ENCODE results near the gene HACD4. TPM values are rescaled to one million over a fixed set of nuclear protein-coding genes. Genes with fewer than 3 reads are reported as not detected.

HACD4 gene
- 2.0 TPM for polyA plus RNA-seq (2013, experiment 1 of 2)
- polyA plus RNA-seq (2013, experiment 2 of 2): 1.9 TPM

GRCh38 chr9:21031091-21031807, at the start of gene HACD4:
HACD4 (minus strand) TSS chr9:21031640; CDS start chr9:21031590, 50 bp downstream.
- 18 to 23% methylated on average over 19 to 26 of the region's 46 CpGs for WGBS, 2 experiments (ENCODE audit: insufficient coverage in 2 of 2)
- H3K27ac ChIP-seq (ENCODE audit: low read depth, low read length, severe bottlenecking): no peak within 1 kb of the TSS
- no peaks in the 10 kb centered on the region for H3K36me3 ChIP-seq (ENCODE audit: control insufficient read depth, insufficient read depth, low read length)
- no peaks in the 10 kb centered on the region for H3K9me3 ChIP-seq (ENCODE audit: control insufficient read depth, low read length)
- no peaks in the 10 kb centered on the region for H3K4me1 ChIP-seq (ENCODE audit: control insufficient read depth, insufficient read depth, low read length, poor library complexity, severe bottlenecking)
- H3K4me3 ChIP-seq (ENCODE audit: extremely low read depth, insufficient read depth, low read length, poor library complexity, severe bottlenecking): peak within 1 kb of the TSS; percentile 42

DNA sequence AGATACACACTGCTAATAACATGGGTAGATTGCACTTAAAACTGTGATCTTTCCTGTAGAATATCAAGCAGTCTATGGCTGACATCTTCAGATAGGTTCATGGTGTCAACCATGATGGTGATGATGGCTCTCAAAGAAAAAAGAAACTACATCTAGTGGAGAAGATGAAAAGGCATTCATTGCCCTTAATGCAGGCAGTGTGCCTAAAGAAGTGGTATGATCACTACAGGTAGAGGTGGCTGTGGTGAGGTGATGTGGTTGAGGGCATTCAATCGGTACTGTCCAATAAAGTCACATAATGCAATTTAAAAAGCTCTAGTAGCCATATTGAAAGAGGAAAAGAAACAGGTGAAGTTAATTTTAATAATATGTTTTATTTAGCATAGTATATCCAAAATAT, 49.4 kb upstream of the HACD4 start:
- Histone ChIP-seq H3K27ac (ENCODE audit: low read depth, low read length, severe bottlenecking) (no peak overlapping the region), H3K36me3 (ENCODE audit: control insufficient read depth, insufficient read depth, low read length) (no peaks in the 10 kb centered on the region), H3K4me1 (ENCODE audit: control insufficient read depth, insufficient read depth, low read length, poor library complexity, severe bottlenecking) (peaks cover 1% of the 10 kb centered on the region), H3K4me3 (ENCODE audit: extremely low read depth, insufficient read depth, low read length, poor library complexity, severe bottlenecking) (no peak overlapping the region), H3K9me3 (ENCODE audit: control insufficient read depth, low read length) (no peaks in the 10 kb centered on the region)
- WGBS, 2 experiments (ENCODE audit: insufficient coverage in 2 of 2): no CpG with 5 or more reads among the region's 1 CpG

DNA sequence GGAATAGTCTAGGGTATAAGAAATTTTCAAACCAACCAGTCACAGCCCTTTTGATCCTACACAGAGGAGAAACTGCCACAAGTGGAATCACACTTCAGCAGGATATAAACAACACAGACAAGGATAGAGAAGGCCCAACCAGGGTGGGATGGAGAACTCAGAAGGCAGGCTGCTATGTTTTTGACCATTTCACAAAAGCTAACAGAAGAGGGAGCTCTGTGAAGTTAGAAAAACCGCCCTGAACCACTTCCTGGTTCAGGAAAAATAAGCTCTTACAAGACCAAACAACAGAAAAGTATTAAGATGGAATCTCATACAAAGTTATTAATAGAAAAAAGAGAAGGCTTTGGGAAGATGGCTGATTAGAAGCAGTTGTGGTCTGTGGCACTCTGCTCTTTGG, 47.3 kb upstream of the HACD4 start:
- no peaks in the 10 kb centered on the region for H3K9me3 ChIP-seq (ENCODE audit: control insufficient read depth, low read length)
- H3K36me3 ChIP-seq (ENCODE audit: control insufficient read depth, insufficient read depth, low read length): no peaks in the 10 kb centered on the region
- no peak overlapping the region for H3K27ac ChIP-seq (ENCODE audit: low read depth, low read length, severe bottlenecking)
- peaks cover 6% of the 10 kb centered on the region for H3K4me1 ChIP-seq (ENCODE audit: control insufficient read depth, insufficient read depth, low read length, poor library complexity, severe bottlenecking)
- no peak overlapping the region for H3K4me3 ChIP-seq (ENCODE audit: extremely low read depth, insufficient read depth, low read length, poor library complexity, severe bottlenecking)
- WGBS, 2 experiments (ENCODE audit: insufficient coverage in 2 of 2): no CpG with 5 or more reads among the region's 1 CpG

GRCh38 chr9:21077781-21078180, 46.3 kb upstream of the HACD4 start, which contains the start of gene IFNB1:
IFNB1 (minus strand) TSS chr9:21077942; CDS start chr9:21077869, 73 bp downstream.
- Histone ChIP-seq H3K36me3 (ENCODE audit: control insufficient read depth, insufficient read depth, low read length) (no peaks in the 10 kb centered on the region), H3K4me1 (ENCODE audit: control insufficient read depth, insufficient read depth, low read length, poor library complexity, severe bottlenecking) (peaks cover 6% of the 10 kb centered on the region), H3K27ac (ENCODE audit: low read depth, low read length, severe bottlenecking) (no peak within 1 kb of the TSS), H3K9me3 (ENCODE audit: control insufficient read depth, low read length) (no peaks in the 10 kb centered on the region), H3K4me3 (ENCODE audit: extremely low read depth, insufficient read depth, low read length, poor library complexity, severe bottlenecking) (no peak within 1 kb of the TSS)
- 83 to 89% methylated on average over 2 to 3 of the region's 3 CpGs for WGBS, 2 experiments (ENCODE audit: insufficient coverage in 2 of 2)

- H3K27ac ChIP-seq (ENCODE audit: low read depth, low read length, severe bottlenecking): no peak overlapping the region
- H3K4me3 ChIP-seq (ENCODE audit: extremely low read depth, insufficient read depth, low read length, poor library complexity, severe bottlenecking): no peak overlapping the region
- no peaks in the 10 kb centered on the region for H3K9me3 ChIP-seq (ENCODE audit: control insufficient read depth, low read length)
- H3K4me1 ChIP-seq (ENCODE audit: control insufficient read depth, insufficient read depth, low read length, poor library complexity, severe bottlenecking): peaks cover 6% of the 10 kb centered on the region
- 20 to 72% methylated on average over 1 to 2 of the region's 3 CpGs for WGBS, 2 experiments (ENCODE audit: insufficient coverage in 2 of 2)
- H3K36me3 ChIP-seq (ENCODE audit: control insufficient read depth, insufficient read depth, low read length): no peaks in the 10 kb centered on the region
These were observed 44.0 kb upstream of the HACD4 start for GRCh38 chr9:21075484-21075883.

DNA sequence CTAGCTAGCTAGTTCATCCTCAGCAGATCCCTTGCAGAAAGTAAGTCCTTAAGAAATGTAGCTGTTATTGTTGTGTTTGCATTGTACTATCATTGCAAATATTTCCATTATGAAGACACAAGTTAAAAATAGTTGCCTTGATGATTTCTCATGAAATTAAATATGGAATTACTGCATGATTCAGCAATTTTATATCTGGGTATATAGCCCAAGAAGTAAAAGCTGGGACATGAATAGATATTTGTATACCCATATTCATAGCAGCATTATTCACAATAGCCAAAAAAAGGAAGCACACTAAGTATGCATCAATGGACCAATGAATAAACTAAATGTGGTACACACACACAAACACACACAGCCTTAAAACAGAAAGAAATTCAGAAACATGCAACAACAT, 39.5 kb upstream of the HACD4 start:
- Histone ChIP-seq H3K4me3 (ENCODE audit: extremely low read depth, insufficient read depth, low read length, poor library complexity, severe bottlenecking) (no peak overlapping the region), H3K36me3 (ENCODE audit: control insufficient read depth, insufficient read depth, low read length) (no peaks in the 10 kb centered on the region), H3K27ac (ENCODE audit: low read depth, low read length, severe bottlenecking) (no peak overlapping the region), H3K4me1 (ENCODE audit: control insufficient read depth, insufficient read depth, low read length, poor library complexity, severe bottlenecking) (peaks cover 13% of the 10 kb centered on the region), H3K9me3 (ENCODE audit: control insufficient read depth, low read length) (no peaks in the 10 kb centered on the region)

GRCh38 chr9:21070171-21070571, 38.7 kb upstream of the HACD4 start:
- Histone ChIP-seq H3K4me3 (ENCODE audit: extremely low read depth, insufficient read depth, low read length, poor library complexity, severe bottlenecking) (no peak overlapping the region), H3K4me1 (ENCODE audit: control insufficient read depth, insufficient read depth, low read length, poor library complexity, severe bottlenecking) (peaks cover 8% of the 10 kb centered on the region), H3K9me3 (ENCODE audit: control insufficient read depth, low read length) (no peaks in the 10 kb centered on the region), H3K36me3 (ENCODE audit: control insufficient read depth, insufficient read depth, low read length) (no peaks in the 10 kb centered on the region), H3K27ac (ENCODE audit: low read depth, low read length, severe bottlenecking) (peak overlapping the region; percentile 61)
- 51 to 57% methylated on average over 4 of the region's 4 CpGs for WGBS, 2 experiments (ENCODE audit: insufficient coverage in 2 of 2)

GRCh38 chr9:21060919-21061561, 29.6 kb upstream of the HACD4 start:
- Histone ChIP-seq H3K4me3 (ENCODE audit: extremely low read depth, insufficient read depth, low read length, poor library complexity, severe bottlenecking) (no peak overlapping the region), H3K27ac (ENCODE audit: low read depth, low read length, severe bottlenecking) (no peak overlapping the region), H3K4me1 (ENCODE audit: control insufficient read depth, insufficient read depth, low read length, poor library complexity, severe bottlenecking) (no peaks in the 10 kb centered on the region), H3K36me3 (ENCODE audit: control insufficient read depth, insufficient read depth, low read length) (no peaks in the 10 kb centered on the region), H3K9me3 (ENCODE audit: control insufficient read depth, low read length) (no peaks in the 10 kb centered on the region)
- WGBS, 2 experiments (ENCODE audit: insufficient coverage in 2 of 2): 85 to 91% methylated on average over 1 to 2 of the region's 2 CpGs

DNA sequence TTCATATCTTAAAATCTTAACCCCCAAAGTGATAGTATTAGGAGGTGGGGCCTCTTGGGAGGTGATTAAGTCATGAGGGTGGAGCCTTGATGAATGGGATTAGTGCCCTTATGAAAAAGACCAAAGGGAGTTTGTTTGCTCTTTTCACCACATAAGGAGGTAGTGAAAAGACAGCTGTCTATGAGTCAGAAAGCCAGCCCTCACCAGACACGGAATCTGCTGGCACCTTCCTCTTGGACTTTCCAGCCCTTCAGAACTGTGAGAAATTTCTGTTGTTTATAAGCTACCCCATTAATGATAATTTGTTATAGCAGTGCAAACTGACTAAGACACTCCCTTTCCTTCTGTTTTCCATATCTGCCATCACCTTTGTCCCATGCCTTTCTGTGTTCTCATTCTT, 25.5 kb upstream of the HACD4 start:
- Histone ChIP-seq H3K4me3 (ENCODE audit: extremely low read depth, insufficient read depth, low read length, poor library complexity, severe bottlenecking) (no peak overlapping the region), H3K4me1 (ENCODE audit: control insufficient read depth, insufficient read depth, low read length, poor library complexity, severe bottlenecking) (no peaks in the 10 kb centered on the region), H3K9me3 (ENCODE audit: control insufficient read depth, low read length) (no peaks in the 10 kb centered on the region), H3K27ac (ENCODE audit: low read depth, low read length, severe bottlenecking) (no peak overlapping the region), H3K36me3 (ENCODE audit: control insufficient read depth, insufficient read depth, low read length) (no peaks in the 10 kb centered on the region)
- WGBS, 2 experiments (ENCODE audit: insufficient coverage in 2 of 2): 67 to 100% methylated on average over 1 of the region's 1 CpG

DNA sequence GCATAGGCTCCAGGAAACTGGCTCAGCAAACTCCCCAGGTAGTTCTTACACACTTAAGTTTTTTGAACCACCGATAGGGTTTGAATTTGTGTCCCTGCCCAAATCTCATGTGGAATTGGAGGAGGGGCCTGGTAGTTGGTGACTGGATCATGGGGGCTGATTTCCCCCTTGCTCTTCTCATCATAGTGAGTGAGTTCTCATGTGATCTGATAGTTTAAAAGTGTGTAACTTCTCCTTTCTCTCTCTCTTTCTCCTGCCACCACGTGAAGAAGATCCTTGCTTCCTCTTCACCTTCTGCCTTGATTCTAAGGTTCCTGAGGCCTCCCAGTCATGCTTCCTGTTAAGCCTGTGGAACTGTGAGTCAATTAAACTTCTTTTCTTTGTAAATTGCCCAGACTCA, 22.4 kb upstream of the HACD4 start:
- Histone ChIP-seq H3K9me3 (ENCODE audit: control insufficient read depth, low read length) (no peaks in the 10 kb centered on the region), H3K4me1 (ENCODE audit: control insufficient read depth, insufficient read depth, low read length, poor library complexity, severe bottlenecking) (no peaks in the 10 kb centered on the region), H3K36me3 (ENCODE audit: control insufficient read depth, insufficient read depth, low read length) (no peaks in the 10 kb centered on the region), H3K27ac (ENCODE audit: low read depth, low read length, severe bottlenecking) (no peak overlapping the region), H3K4me3 (ENCODE audit: extremely low read depth, insufficient read depth, low read length, poor library complexity, severe bottlenecking) (no peak overlapping the region)
- WGBS, 2 experiments (ENCODE audit: insufficient coverage in 2 of 2): 86% methylated on average over 1 of the region's 2 CpGs; no CpG with 5 or more reads in 1 of the 2 experiments

DNA sequence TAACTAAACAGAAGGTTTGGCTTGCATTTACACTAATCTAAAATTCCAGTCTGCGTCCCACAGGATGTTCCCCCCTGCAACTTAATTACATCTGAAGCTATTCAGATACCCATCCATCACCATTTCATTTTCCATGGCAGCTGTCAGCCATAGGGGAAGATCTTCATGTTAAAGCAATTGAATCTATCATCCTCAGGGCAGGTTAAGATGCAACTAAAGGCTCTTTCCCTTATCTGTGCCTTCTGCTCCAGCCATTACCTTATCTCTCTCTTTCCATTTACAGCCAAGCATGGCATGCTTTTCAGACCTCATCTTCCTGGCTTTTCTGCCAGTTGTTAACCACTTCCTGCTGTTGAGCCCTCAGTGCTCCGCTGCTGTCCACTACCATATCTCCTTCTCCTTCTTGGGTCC, 15.8 kb upstream of the HACD4 start:
- no peak overlapping the region for H3K4me3 ChIP-seq (ENCODE audit: extremely low read depth, insufficient read depth, low read length, poor library complexity, severe bottlenecking)

More for the DNA sequence above, 15.8 kb upstream of the HACD4 start:
- Histone ChIP-seq H3K4me1 (ENCODE audit: control insufficient read depth, insufficient read depth, low read length, poor library complexity, severe bottlenecking) (no peaks in the 10 kb centered on the region), H3K36me3 (ENCODE audit: control insufficient read depth, insufficient read depth, low read length) (no peaks in the 10 kb centered on the region), H3K27ac (ENCODE audit: low read depth, low read length, severe bottlenecking) (no peak overlapping the region), H3K9me3 (ENCODE audit: control insufficient read depth, low read length) (no peaks in the 10 kb centered on the region)
- WGBS, 2 experiments (ENCODE audit: insufficient coverage in 2 of 2): 75 to 86% methylated on average over 1 of the region's 2 CpGs
